Thyroid gland (tissue), 4 donors: ENCODE data around the gene REPIN1.

Experiments used
- POLR2A ChIP-seq, 2 donors: fragments of 450-650 bp; IDR thresholded peaks; one replicate each; pipeline ENCODE4 v1.6.1; 2017; ENCODE audit warnings: antibody characterized with exemption in 2 of 2, mild to moderate bottlenecking in 2 of 2, moderate library complexity in 1 of 2
- TF ChIP-seq, protein P1 (sequence below), 6 experiments: fragments of 200-600 bp in 3 of 6; fragments of 450-650 bp in 3 of 6; sonication (generic) in 3 of 6; IDR thresholded peaks; one replicate each; pipeline ENCODE4 v1.5.1; 2016 to 2019; ENCODE audit warnings: antibody characterized with exemption in 6 of 6, mild to moderate bottlenecking in 2 of 6, inconsistent platforms in 1 of 6, moderate library complexity in 1 of 6

GRCh38 chr7:150351587-150352194 is 16.9 kb upstream of the REPIN1 start:
- TF ChIP-seq, protein P1, sequence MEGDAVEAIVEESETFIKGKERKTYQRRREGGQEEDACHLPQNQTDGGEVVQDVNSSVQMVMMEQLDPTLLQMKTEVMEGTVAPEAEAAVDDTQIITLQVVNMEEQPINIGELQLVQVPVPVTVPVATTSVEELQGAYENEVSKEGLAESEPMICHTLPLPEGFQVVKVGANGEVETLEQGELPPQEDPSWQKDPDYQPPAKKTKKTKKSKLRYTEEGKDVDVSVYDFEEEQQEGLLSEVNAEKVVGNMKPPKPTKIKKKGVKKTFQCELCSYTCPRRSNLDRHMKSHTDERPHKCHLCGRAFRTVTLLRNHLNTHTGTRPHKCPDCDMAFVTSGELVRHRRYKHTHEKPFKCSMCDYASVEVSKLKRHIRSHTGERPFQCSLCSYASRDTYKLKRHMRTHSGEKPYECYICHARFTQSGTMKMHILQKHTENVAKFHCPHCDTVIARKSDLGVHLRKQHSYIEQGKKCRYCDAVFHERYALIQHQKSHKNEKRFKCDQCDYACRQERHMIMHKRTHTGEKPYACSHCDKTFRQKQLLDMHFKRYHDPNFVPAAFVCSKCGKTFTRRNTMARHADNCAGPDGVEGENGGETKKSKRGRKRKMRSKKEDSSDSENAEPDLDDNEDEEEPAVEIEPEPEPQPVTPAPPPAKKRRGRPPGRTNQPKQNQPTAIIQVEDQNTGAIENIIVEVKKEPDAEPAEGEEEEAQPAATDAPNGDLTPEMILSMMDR (IDR thresholded peaks at IDR 0.05), result no peak
- TF ChIP-seq POLR2A (IDR thresholded peaks at IDR 0.05), result no peak
